ENCODE data around the gene STK32C. TPM values are rescaled to one million over a fixed set of nuclear protein-coding genes. Genes with fewer than 3 reads are reported as not detected.

Gene STK32C
- total RNA-seq, 4 donors from 2014 or later = 1.3 to 5.6 (median 4.7) TPM

DNA sequence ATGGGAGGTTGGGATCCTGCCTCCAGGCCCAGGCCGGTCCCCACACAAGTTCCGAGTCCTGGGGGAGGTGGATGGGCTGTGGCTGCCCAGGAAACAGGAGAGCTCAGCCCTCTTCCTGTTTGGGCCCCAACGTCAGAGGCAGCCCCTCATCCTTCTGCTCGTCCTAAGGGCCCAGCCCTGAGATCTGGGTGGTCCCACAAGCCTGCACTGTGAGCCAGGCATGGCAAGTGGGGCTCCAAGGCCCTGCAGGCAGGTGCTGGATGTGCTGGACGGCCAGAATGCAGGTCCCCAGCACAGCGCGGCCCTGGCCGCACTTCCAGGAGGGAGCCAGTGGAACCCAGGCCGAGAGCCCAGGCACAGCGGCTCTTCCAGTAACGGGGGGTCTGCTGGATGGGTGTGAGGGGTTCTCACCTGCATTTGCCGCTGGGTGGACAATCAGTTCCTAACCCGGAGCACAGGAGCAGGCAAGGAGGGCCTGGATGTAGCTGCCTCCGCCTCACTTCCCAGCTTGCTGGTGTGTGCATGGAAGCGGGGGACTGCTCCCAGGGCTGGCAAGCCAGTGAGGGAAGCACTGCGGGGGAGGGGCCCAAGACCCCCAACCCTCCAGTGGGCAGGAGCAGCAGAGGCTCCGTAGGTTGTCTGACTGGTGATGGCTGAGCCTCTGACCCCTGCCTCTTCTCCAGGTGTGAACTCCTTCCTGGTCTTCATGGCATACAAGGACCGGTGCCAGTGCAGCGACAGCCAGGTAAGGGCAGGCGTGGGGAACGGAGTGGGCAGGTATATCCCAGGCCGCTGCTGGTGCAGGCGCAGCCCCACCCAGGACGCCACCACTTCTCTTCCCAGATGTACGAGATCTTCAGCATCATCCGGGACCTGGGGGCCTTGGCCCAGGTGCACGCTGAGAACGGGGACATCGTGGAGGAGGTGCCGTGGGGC, 111.3 kb downstream of the STK32C start:
- H3K9me3 ChIP-seq = no peaks in the 10 kb centered on the region
- H3K4me1 ChIP-seq = no peaks in the 10 kb centered on the region
- WGBS = 97% methylated on average over 6 of the region's 30 CpGs
- no peak overlapping the region for H3K27ac ChIP-seq
- DNase-seq (ENCODE audit: low spot score in 2 of 2) = peak in 1 of 2 donors; percentile 47
- H3K36me3 ChIP-seq = no peaks in the 10 kb centered on the region
- H3K27me3 ChIP-seq = peaks cover 3% of the 10 kb centered on the region
- H3K4me3 ChIP-seq = no peak overlapping the region
- TF ChIP-seq POLR2A (IDR thresholded peaks at IDR 0.05) (no peak), EP300 (IDR thresholded peaks at IDR 0.05) (no peak), POLR2AphosphoS5 (IDR thresholded peaks at IDR 0.05) (no peak)
- TF ChIP-seq, protein P1, sequence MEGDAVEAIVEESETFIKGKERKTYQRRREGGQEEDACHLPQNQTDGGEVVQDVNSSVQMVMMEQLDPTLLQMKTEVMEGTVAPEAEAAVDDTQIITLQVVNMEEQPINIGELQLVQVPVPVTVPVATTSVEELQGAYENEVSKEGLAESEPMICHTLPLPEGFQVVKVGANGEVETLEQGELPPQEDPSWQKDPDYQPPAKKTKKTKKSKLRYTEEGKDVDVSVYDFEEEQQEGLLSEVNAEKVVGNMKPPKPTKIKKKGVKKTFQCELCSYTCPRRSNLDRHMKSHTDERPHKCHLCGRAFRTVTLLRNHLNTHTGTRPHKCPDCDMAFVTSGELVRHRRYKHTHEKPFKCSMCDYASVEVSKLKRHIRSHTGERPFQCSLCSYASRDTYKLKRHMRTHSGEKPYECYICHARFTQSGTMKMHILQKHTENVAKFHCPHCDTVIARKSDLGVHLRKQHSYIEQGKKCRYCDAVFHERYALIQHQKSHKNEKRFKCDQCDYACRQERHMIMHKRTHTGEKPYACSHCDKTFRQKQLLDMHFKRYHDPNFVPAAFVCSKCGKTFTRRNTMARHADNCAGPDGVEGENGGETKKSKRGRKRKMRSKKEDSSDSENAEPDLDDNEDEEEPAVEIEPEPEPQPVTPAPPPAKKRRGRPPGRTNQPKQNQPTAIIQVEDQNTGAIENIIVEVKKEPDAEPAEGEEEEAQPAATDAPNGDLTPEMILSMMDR (IDR thresholded peaks at IDR 0.05) = no peak

DNA sequence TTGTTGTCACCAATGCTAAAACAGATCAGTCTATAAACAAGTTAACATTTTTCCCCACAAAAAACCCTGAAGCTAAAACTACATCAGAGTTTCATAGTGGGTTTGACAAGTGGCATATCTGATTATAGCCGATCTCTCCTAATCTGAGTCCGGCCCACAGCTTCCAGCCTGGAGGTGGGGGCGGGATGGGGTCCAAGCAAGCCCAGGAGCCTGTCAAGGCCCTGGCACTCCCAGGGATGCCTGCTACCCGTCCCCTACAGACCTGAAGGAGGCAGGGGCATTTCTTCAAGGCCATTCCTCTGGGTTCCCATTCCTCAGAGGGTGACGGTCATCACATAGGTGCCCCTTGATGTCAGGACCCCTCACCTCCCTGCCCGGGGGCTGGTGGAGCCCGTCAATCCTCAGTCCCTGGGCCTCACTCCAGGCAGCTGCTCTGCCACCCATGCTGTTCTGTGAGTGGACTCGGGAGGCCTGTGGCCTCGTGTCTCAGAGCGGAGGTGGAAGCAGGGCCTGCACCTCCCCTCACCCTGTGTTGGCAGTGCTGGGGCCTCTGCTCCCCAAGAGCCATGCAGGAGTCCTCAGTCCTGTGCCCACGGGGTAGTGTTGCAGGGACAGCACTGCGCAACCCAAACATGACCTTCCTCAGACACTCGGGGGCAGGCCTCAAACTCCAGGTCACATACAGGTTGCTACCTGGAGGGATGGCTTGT, 112.2 kb downstream of the STK32C start:
- peaks cover 3% of the 10 kb centered on the region for H3K27me3 ChIP-seq
- no peaks in the 10 kb centered on the region for H3K36me3 ChIP-seq
- peak in 1 of 2 donors; percentile 35 for DNase-seq (ENCODE audit: low spot score in 2 of 2)
- WGBS = 84% methylated on average over 2 of the region's 13 CpGs
- TF ChIP-seq EP300 (IDR thresholded peaks at IDR 0.05) = no peak
- no peak for TF ChIP-seq POLR2AphosphoS5 (IDR thresholded peaks at IDR 0.05)
- no peak for TF ChIP-seq POLR2A (IDR thresholded peaks at IDR 0.05)
- TF ChIP-seq, protein P1 (IDR thresholded peaks at IDR 0.05) = no peak
- H3K27ac ChIP-seq = no peak overlapping the region
- no peaks in the 10 kb centered on the region for H3K4me1 ChIP-seq
- no peaks in the 10 kb centered on the region for H3K9me3 ChIP-seq
- H3K4me3 ChIP-seq = no peak overlapping the region

DNA sequence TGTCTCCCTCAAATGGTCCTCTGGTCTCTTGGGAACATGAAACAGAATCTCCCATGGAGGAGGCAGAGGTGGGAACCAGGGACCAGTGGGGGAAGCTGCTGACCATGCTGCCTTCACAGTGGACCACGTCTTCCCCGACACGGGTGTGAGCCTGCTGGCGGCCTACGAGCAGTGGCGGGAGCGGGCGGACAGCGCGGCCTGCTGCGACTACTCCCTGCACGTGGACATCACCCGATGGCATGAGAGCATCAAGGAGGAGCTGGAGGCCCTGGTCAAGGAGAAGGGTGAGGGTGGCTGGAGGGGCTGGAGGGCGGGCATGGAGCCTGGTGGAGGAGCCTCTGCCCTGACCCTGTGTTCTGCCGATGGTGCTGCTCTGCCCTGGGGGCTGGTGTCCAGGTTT, 113.0 kb downstream of the STK32C start:
- WGBS = 94% methylated on average over 14 of the region's 15 CpGs
- DNase-seq (ENCODE audit: low spot score in 2 of 2) = peak in 1 of 2 donors; percentile 56
- TF ChIP-seq, protein P1 (IDR thresholded peaks at IDR 0.05) = no peak
- TF ChIP-seq EP300 (IDR thresholded peaks at IDR 0.05) = no peak

DNA sequence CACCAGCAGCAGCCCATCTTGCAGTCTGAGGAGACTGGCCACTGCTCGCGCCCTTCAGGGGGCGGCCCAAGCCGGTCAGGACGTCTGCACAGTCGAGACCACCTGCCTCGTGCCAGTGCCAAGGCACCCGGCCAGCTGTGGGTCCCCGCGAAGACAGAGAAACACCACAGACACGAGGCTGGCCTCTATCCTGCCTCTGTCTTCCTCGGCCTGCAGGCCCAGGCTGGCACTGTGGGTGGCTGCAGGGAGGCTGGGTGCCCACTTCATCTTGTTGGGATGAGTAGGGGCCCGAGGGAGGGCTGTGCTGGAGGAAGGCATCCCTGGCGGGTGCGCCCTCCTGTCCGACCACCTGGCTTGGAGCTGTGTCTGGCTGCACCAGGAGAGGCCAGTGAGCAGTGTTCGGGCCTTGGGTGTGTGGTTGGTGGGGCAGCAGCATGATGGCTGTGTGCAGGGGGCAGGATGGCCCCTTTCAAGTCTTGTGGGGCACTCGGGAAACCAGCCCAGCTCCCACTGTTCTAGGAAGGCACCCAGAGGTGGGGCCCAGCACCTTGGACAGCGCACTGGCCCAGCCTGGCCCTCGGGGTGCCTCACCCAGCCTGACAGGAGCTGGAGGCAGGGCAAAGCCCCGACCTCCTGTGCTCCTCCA, 113.7 kb downstream of the STK32C start:
- no CpG with 5 or more reads among the region's 21 CpGs for WGBS
- peak in 1 of 2 donors; percentile 52 for DNase-seq (ENCODE audit: low spot score in 2 of 2)
- no peak for TF ChIP-seq POLR2A (IDR thresholded peaks at IDR 0.05)
- TF ChIP-seq POLR2AphosphoS5 (IDR thresholded peaks at IDR 0.05) = no peak
- TF ChIP-seq EP300 (IDR thresholded peaks at IDR 0.05) = no peak
- TF ChIP-seq, protein P1 (IDR thresholded peaks at IDR 0.05) = no peak

More for the DNA sequence above, 113.0 kb downstream of the STK32C start:
- Histone ChIP-seq H3K36me3 (no peaks in the 10 kb centered on the region), H3K27me3 (peaks cover 9% of the 10 kb centered on the region), H3K4me1 (no peaks in the 10 kb centered on the region), H3K27ac (no peak overlapping the region), H3K9me3 (no peaks in the 10 kb centered on the region), H3K4me3 (no peak overlapping the region)

More for the DNA sequence above, 113.7 kb downstream of the STK32C start:
- Histone ChIP-seq H3K9me3 (no peaks in the 10 kb centered on the region), H3K4me3 (no peak overlapping the region), H3K4me1 (no peaks in the 10 kb centered on the region), H3K27ac (no peak overlapping the region), H3K27me3 (peaks cover 16% of the 10 kb centered on the region), H3K36me3 (no peaks in the 10 kb centered on the region)

All from suprapubic skin (tissue), 4 donors.